DMS79 treated with DMSO at 0.1 percent for 48 hours (cell line): ENCODE data around the gene NXNL1.
"Not testable (repeated sequence)": the region's sequence is repeated elsewhere in the genome, so short reads cannot be mapped to it uniquely, and the experiment has no call there.

ENCODE experiments used
- DNase-seq: peaks from one replicate; lab custom pipeline; 2025; lab: John Stamatoyannopoulos, UW

Gene NXNL1

GRCh38 chr19:17486545-17487240 lies 26.0 kb upstream of the NXNL1 start:
- DNase-seq, result no peak

- DNase-seq, result no peak
These were observed 23.9 kb upstream of the NXNL1 start for GRCh38 chr19:17484520-17485185.

- no peak for DNase-seq
These were observed 22.9 kb upstream of the NXNL1 start for GRCh38 chr19:17483605-17484002.

DNA sequence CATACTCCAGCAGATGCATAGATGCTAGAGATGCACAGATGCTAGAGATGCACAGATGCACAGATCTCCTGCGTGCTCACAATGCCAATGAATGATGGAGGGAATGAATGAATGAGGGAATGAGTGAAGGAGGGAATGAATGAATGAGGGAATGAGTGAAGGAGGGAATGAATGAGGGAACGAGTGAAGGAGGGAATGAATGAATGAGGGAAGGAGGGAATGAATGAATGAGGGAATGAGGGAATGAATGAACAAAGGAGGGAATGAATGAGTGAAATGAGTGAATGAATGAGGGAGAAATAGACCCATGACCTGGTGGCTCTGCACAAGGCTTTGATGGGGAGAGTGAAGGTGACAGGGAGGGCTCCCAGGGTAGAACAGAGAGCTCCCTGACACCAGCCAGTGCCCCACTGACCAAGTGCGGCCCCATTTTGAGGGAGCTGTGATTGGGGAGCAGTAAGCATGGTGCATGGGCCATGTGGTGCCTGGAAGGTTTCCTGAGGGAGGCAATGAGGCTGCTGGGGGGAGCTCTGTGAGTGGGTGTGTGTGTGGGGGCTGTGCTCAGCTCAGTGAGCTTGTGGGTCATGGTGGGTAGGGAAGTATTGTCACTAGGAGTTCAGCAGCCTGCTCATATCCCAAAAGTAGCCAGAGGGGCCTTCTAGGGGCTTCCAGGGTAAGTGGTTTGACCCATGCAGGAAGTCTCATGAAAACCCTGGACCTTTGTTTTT lies 22.3 kb upstream of the NXNL1 start:
- no peak for DNase-seq

DNA sequence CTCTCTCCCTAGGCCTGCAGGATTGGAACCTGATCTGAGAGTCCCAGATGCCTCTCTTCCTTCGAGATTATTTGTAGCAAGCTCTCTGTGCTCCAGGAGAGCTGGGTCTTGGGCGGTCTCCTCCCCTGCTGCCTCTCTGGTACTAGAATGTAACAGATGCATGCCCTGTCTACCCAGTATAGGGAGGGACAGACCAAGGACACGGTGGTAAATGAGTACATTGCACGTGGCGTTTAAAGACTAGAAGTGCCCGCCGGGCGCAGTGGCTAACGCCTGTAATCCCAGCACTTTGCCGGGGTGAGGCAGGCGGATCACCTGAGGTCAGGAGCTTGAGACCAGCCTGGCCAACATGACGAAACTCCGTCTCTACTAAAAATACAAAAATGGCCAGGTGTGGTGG lies 21.3 kb upstream of the NXNL1 start:
- DNase-seq, result no peak

GRCh38 chr19:17479325-17479791 lies 18.6 kb upstream of the NXNL1 start:
- DNase-seq, result no peak

DNA sequence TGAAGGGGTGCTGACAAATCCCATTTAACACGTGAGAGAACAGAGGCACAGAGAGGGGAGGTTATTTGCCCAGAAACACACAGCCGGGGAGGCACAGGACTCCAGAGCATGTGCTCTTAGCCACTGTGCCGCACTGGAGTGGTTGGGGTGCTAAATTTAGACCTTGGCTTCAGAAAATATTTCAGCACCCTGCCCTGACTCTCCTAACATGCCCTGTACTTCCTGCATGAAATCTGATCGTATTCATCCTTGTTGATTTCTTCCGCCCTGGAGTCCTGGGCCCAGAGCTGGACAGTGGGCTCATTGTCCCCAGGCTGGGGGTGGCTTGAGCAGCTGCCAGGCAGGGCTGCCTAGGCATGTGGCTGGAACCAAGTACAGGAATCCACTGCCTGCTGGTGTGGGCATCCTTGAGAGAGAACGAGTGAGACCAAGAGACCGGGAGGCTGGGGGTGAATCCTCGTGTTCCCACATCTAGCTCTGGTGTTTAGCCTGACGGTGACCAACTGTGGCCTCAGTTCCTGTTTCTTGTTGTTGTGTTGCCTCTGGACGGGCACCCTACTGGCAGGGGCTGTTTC lies 14.9 kb upstream of the NXNL1 start:
- DNase-seq, result no peak

- DNase-seq, result not testable (repeated sequence)
These were observed 14.3 kb upstream of the NXNL1 start for GRCh38 chr19:17475011-17475540.

- no peak for DNase-seq
These were observed 12.3 kb upstream of the NXNL1 start for GRCh38 chr19:17473041-17473440.

- no peak for DNase-seq
These were observed 10.8 kb upstream of the NXNL1 start for GRCh38 chr19:17471410-17472125.

- DNase-seq, result peak; percentile 95
These were observed 9.5 kb upstream of the NXNL1 start, which contains the start of gene SLC27A1 for GRCh38 chr19:17470068-17470841. Gene SLC27A1, plus strand, starts transcription at chr19:17470524. Its CDS starts 17 bp downstream, at chr19:17470541.

DNA sequence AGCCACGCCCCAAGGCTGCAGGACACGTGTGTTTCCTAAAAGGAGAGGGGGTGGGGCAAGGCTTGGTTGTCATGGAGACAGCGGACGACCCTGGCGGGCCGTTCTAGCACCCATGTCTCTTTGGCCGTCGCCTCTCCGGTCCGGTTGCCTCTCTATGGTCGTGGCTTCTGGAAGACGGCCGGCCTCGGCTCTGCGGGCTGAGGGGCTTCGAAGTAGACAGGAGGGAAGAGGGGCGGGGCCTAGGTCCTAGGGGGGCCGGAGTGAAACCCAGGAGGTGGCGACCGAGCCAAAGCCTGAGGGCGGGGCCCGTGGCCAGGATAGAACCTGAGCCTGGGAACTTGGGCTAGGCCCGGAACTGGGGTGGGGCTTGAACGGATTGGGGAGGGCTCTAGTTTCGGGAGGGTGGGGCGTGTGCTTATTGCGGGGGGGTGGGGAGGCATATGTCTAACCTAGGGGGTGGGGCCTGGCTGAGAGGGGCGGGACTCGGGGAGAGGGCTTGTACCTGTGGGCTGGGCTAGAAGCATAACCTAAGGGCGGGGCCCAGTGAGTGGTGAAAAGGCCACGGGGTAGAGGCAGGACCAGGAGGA lies 8.8 kb upstream of the NXNL1 start:
- DNase-seq, result peak; percentile 94

- DNase-seq, result peak; percentile 46
These were observed 8.4 kb upstream of the NXNL1 start for GRCh38 chr19:17469092-17469480.

DNA sequence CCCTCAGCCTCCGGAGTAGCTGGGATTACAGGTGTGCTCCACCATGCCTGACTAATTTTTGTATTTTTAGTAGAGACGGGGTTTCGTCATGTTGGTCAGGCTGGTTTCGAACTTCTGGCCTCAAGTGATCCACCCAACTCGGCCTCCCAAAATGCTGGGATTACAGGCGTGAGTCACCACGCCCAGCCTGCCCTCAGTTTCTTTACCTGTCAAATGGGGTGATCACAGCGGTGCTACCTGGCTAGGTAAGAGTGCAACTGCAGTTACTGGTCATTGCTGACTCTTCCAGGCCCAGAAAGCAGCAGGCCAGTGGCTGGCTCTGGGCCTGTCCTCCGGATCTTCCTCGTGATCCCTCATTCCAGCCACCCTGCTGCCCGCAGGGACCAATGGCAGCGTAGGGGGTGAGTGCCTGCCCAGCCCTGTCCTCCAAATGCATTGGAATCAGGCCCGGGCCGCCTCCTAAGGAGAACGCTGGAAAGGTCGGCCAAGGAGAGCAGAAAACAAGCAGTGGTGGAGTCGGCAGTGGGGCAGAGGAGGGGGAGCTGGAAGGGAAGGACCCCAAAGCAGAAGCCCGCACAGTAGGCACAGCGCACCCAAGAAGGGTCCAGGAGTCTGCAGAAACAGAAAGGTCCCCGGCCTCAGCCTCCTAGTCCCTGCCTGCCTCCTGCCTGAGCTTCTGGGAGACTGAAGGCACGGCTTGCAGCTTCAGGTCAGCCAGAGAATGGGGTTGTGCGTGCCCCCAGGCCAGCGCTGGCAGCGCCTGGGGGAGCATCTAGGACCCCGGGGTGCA lies 7.8 kb upstream of the NXNL1 start:
- no peak for DNase-seq

DNA sequence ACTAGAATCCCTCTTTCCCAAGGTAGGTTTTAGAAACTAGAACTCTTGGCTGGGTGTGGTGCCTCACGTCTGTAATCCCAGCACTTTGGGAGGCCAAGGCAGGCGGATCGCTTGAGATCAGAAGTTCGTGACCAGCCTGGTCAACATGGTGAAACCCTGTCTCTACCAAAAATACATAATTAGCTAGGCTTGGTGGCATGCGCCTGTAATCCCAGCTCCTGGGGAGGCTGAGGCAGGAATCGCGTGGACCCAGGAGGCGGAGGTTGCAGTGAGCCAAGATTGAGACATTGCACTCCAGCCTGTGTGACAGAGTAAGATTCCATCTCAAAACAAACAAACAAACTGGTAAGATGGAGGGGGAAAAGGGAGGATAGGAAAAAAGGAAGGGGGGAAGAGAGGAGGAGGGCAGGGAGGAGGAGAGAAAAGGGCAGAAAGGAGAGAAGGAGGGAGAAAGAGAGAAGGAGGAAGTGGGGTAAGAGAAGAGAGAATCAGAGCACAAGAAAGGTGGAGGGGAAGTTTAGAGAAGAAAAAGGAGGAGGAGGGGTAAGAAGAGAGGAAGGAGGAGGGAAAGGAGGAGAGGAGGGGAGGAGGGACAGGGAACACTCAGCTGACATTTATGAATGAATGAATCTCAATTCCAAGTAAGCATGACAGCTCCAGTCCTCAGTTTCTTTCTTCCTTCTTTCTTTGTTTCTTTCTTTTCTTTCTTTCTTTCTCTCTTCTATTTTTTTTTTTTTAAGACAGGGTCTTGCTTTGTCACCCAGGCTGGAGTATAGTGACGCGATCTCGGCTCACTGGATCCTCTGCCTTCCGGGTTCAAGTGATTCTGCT lies 7.0 kb upstream of the NXNL1 start:
- DNase-seq, result no peak

- no peak for DNase-seq
These were observed 5.7 kb upstream of the NXNL1 start for GRCh38 chr19:17466487-17466850.

- DNase-seq, result no peak
These were observed 1.8 kb downstream of the NXNL1 start for GRCh38 chr19:17458970-17459369.

- no peak for DNase-seq
These were observed 3.1 kb downstream of the NXNL1 start for GRCh38 chr19:17457616-17458015.

GRCh38 chr19:17456127-17456526 lies 4.6 kb downstream of the NXNL1 start:
- no peak for DNase-seq
